Prostate gland (tissue), 2 donors: ENCODE results near the gene EPB41L1.

Experiments used
- POLR2AphosphoS5 ChIP-seq: sonication (generic); formaldehyde crosslinking; IDR thresholded peaks from one replicate; pipeline ENCODE4 v1.6.1; 2017; ENCODE audit warnings: antibody characterized with exemption
- TF ChIP-seq, protein P1 (sequence below), 4 experiments: fragments of 200-600 bp in 2 of 4; fragments of 450-650 bp in 2 of 4; sonication (generic) in 2 of 4; IDR thresholded peaks; 1 replicate in 3 of 4; 2 replicates in 1 of 4; pipeline ENCODE4 v1.5.1; 2016 to 2019; ENCODE audit warnings: antibody characterized with exemption in 4 of 4, mild to moderate bottlenecking in 2 of 4, moderate library complexity in 2 of 4

DNA sequence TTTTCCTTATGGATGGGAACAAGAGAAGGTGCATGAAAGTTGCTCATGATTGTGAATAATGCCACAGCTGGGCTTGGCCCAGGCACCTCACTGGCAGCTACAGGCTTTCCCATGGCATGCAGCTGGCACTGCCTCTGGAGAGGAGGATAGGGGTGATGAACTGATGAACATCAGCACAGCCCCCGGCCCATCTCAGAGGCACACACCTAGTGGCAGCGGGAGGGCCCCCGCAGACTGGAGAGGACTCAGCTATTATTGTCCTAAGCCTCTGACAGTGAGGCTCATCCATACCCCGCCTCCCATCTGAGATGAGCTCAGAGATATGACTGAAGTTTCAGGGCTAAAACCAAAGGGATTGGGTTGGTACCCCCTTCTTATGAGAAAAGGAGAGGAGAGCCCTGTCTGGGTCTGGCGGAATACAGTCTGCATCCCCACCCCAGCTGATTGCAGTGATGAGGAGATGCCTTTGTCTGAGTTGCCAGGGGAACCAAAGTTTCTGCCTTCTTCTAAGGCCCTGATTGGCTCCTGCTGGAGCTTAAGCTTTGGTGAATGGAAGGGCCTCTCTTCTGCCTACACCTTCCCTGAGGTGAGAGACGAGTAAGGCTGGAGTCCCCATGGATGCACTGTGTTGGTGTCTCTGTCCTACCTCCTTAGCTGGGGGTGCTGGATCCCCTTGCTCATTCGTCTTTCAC is 27.6 kb upstream of the EPB41L1 start:
- TF ChIP-seq, protein P1, sequence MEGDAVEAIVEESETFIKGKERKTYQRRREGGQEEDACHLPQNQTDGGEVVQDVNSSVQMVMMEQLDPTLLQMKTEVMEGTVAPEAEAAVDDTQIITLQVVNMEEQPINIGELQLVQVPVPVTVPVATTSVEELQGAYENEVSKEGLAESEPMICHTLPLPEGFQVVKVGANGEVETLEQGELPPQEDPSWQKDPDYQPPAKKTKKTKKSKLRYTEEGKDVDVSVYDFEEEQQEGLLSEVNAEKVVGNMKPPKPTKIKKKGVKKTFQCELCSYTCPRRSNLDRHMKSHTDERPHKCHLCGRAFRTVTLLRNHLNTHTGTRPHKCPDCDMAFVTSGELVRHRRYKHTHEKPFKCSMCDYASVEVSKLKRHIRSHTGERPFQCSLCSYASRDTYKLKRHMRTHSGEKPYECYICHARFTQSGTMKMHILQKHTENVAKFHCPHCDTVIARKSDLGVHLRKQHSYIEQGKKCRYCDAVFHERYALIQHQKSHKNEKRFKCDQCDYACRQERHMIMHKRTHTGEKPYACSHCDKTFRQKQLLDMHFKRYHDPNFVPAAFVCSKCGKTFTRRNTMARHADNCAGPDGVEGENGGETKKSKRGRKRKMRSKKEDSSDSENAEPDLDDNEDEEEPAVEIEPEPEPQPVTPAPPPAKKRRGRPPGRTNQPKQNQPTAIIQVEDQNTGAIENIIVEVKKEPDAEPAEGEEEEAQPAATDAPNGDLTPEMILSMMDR (IDR thresholded peaks at IDR 0.05), result no peak
- TF ChIP-seq POLR2AphosphoS5, result no peak
